ENCODE results near the gene FAAH2.
"Not testable (repeated sequence)": the region's sequence is repeated elsewhere in the genome, so short reads cannot be mapped to it uniquely, and the experiment has no call there.

The FAAH2 gene

DNA sequence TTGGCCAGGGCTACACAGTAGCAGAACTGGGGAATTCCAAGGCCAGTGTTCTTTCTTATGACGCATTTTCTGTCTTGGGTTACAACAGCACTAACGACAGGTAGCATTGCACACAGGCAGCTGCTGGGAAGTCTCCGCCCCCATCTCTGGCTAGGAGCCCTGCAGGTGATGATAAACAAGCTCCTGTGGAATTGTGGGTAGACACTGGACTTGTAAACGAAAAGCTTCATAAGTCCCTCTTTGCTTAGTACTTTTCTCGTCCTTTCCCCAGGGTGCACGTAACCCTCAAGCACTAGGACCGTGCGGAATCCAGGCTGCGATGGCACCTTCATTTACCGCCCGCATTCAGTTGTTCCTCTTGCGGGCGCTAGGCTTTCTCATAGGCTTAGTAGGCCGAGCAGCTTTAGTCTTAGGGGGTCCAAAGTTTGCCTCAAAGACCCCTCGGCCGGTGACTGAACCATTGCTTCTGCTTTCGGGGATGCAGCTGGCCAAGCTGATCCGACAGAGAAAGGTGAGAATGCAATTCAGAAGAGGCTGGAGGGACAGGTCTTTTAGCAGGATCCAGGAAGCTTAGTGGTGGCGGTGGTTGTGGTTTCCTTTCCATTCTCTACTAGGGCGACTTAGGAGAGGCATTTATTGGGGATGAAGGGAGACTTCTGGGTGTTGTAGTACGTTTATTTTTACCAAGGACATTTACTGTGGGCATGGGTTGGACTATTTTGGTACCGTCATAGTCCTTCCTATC is at the start of gene FAAH2:
Gene FAAH2, plus strand, starts transcription at position 200 of the 745 bp plus-strand sequence. Its CDS starts 120 bp downstream, at position 320.
- DNase-seq: peak; percentile 98

- peak; percentile 52 for DNase-seq
Measured at GRCh38 chrX:57241967-57242366, 44.5 kb upstream of the FAAH2 start.

GRCh38 chrX:57251965-57252364 is 34.5 kb upstream of the FAAH2 start:
- no peak for DNase-seq

GRCh38 chrX:57265126-57265525 is 21.4 kb upstream of the FAAH2 start:
- no peak for DNase-seq

DNA sequence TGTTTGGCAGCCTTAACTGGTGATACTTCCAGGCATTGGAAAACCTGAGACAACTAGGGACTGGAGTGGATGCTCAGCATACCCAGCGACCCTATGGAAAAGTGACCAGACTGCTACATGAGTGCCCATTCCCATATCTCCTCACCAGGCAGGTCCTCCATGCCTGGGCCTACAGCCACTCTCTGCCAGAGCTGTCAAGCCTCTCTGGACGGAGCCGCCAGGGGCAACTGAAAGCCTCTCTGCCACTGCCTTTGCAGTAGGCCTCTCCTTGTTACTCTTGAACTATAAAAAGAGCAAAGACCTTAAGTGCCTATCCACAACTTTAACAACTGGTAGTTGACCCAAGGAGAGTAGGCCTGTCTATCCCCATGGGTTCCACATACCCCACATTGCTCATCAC is 20.2 kb upstream of the FAAH2 start:
- no peak for DNase-seq

DNA sequence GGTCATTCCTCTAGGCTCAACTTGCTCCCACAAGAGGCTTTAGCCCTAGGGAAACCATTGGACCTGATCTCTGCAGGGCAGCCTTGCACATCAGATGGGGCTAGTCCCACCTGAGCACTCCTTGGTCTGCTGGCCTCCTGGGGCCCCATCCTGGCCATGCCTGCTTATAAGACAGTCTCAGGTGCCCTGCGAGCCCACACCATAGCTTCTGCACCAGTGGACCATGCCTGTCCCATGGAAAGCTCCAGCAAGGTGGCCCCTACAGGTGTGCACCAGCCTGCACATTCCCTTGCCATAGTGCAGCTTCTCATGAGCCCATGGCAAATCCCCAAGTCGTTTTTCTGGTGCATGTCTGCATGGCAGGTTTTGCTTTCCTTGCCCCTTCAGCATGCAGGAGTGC is 19.6 kb upstream of the FAAH2 start:
- DNase-seq: no peak

DNA sequence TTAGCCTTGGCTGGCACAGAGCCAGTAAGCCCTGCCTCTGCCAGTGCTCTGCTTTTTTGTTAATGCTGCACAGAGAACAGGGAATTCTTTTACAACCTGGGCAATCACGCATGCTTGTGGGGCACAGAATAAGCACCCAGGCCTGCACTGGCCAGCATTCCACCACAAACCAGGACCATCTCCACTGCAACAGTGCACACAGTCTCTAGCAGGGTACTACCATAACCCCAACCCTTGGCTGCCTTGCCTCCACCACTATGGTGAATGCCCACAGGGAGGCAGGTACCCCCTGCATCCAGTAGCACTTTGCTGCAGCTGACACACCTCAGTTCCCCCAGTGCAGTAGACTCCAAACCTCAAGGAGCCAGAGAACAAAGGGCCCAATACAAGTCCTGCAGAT is 19.2 kb upstream of the FAAH2 start:
- DNase-seq: no peak

GRCh38 chrX:57270980-57271379 is 15.5 kb upstream of the FAAH2 start:
- DNase-seq: no peak

GRCh38 chrX:57282568-57282967 is 3.9 kb upstream of the FAAH2 start:
- DNase-seq: peak; percentile 34

DNA sequence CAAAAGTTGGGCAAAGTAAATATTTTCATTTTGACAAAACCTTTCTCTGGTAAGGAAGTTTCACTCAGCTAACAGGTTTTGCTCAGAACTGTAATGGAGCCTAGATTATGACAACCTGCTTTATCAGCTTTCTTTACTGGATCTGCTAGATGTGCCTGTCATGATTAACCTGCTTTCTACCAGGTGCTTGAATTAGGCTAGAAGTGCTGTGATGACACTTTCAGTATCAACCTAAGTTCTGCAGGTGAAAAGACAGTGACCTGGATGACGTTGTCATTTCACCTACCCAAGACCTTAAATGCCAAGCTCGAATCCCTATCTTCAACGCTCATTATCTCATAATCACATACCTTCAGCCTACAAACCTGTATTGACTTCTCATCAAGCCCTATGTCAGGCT is 1.5 kb upstream of the FAAH2 start:
- no peak for DNase-seq

- no peak for DNase-seq
Measured at GRCh38 chrX:57289089-57289488, 2.6 kb downstream of the FAAH2 start.

- no peak for DNase-seq
Measured at GRCh38 chrX:57294961-57295360, 8.5 kb downstream of the FAAH2 start.

DNA sequence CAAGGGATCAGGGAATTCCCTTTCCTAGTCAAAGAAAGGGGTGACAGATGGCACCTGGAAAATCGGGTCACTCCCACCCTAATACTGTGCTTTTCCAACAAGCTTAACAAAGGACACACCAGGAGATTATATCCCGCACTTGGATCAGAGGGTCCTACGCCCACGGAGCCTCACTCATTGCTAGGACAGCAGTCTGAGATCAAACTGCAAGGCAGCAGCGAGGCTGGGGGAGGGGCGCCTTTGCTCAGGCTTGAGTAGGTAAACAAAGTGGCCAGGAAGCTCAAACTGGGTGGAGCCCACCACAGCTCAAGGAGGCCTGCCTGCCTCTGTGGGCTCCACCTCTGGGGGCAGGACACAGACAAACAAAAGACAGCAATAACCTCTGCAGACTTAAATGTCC is 9.2 kb downstream of the FAAH2 start:
- DNase-seq: not testable (repeated sequence)

- DNase-seq: no peak
Measured at GRCh38 chrX:57313583-57314215, 27.2 kb downstream of the FAAH2 start.

- DNase-seq: peak; percentile 32
Measured at GRCh38 chrX:57329008-57329407, 42.5 kb downstream of the FAAH2 start.

- peak; percentile 91 for DNase-seq
Measured at GRCh38 chrX:57335790-57336189, 49.3 kb downstream of the FAAH2 start.

DNA sequence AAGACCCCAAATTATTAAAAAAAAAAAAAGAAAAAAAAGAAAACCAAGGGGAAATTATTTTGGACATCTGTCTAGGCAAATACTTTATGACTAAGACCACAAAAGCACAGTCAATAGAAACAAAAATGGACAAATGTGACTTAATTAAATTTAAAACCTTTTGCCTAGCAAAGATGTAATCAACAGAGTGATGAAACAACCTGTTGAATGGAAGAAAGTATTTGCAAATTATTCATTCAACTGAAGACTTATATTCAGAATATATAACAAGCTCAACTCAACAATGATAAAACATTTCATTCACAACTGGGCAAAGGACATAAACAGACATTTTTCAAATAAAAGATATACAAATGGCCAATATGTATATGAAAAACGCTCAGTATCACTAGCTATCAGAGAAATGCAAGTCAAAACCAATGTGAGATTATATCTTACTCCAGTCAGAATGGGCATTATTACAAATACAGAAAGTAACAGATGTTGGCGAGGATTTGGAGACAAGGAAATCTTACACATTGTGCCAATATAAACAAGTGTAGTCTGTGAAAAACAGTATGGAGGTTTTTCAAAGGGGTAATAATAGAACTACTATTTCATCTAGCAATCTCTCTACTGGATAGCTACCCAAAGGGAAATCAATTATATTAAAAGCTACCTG is 67.1 kb downstream of the FAAH2 start:
- no peak for DNase-seq

- no peak for DNase-seq
Measured at GRCh38 chrX:57364145-57364544, 77.6 kb downstream of the FAAH2 start.

DNA sequence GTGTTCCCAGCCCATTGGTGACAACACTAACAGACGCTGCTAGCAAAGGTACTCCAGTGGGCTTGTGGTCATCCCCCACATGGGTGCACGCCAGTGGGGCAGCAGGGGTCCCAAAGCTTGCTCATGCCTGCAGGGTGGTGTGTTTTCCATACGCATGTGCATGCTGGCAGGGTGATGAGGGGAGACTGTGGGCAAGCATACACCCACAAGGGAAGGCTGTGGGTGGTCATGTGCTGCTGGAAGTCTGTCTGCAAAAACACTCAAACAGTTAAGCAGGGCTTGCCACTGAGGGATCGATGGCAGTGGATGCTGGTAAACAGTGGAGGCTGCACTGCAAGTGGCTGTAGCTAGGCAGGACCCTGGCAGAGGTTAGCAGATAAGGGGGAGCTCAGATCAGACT is 79.9 kb downstream of the FAAH2 start:
- DNase-seq: no peak

DNA sequence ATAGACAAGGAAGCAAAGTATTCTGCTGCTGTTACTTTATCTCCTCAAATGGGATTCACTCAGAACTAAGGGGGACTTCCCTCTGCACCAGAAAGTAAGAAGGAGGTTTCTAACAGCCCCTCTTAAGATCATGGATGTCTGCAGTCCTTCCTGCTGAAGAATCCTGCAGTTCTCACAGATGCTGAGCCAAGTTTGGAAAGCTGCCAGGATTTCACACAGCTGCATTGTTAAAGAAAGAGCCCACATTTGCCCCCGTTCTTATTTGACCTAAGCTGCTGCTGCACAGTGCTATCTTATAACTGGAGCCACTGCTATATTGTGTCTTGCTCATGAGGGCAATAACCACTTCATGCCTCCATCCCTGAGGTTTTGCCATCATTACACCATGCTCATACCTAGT is 81.1 kb downstream of the FAAH2 start:
- DNase-seq: peak; percentile 5

- no peak for DNase-seq
Measured at GRCh38 chrX:57368158-57368557, 81.7 kb downstream of the FAAH2 start.

GRCh38 chrX:57379296-57379695 is 92.8 kb downstream of the FAAH2 start:
- no peak for DNase-seq

DNA sequence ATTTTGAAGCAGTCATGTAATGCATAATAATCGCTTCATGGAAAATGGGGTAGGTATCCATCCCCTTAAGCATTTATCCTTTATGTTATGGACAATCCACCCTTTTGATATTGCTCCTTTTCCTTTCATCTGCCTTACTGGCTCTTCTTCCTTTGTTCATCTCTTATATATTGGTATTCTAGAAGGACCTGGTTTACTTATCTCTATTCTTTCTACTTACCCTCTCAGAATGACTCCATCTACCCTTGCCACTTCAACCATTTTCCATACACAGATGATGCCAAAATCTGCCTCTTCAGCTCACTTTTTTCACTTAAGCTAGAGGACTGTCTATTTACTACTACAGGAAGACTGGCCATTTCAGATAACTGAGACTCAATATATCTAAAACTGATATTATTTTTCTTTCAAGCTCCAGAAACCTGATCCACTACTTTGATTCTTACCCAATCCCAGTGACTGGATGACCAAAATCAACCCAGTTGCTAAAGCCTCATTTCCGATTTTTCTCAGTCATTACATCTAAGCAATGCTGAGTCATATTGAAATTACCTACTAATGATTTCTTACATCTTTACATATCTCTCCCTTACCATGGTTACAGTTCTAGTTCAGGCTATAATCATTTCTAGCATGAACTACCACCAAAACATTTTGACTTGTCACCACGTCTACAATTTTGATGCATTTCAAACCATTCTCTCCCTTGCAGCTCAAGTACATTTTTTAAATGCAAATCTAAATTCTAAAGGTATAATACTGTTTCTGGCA is 93.7 kb downstream of the FAAH2 start:
- no peak for DNase-seq

Data from DMS53 (cell line).